ENCODE measurements around the gene LRCH4. TPM values are rescaled to one million over a fixed set of nuclear protein-coding genes. Genes with fewer than 3 reads are reported as not detected.

Gene LRCH4
- total RNA-seq, 4 donors from 2014 or later = 28.0 to 73.6 (median 51.3) TPM

DNA sequence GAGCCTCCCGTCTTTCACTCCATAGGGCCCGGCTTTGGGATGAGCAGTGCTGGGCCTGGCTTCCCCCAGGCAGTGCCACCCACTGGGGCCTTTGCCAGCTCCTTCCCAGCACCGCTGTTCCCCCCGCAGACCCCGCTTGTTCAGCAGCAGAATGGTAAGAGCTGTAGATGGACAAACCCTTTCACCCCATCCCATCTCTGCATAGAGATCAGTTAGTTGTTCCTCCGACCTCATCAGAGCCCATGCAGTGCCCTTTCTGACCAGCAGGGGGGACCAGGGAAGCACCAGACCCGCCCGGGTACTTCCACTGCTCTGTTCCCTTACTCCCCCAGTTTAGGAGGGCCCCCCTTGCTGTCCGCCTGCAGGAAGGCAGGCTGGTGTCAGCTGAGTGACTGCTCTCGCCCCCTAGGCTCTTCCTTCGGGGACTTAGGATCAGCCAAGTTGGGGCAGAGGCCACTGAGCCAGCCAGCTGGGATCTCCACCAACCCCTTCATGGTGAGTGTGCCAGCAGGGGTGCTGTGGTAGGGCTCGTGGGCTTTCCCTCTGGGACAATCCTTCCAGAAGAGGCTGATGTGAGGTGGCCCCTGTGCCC lies 22.0 kb downstream of the LRCH4 start:
- TF ChIP-seq, protein P1, sequence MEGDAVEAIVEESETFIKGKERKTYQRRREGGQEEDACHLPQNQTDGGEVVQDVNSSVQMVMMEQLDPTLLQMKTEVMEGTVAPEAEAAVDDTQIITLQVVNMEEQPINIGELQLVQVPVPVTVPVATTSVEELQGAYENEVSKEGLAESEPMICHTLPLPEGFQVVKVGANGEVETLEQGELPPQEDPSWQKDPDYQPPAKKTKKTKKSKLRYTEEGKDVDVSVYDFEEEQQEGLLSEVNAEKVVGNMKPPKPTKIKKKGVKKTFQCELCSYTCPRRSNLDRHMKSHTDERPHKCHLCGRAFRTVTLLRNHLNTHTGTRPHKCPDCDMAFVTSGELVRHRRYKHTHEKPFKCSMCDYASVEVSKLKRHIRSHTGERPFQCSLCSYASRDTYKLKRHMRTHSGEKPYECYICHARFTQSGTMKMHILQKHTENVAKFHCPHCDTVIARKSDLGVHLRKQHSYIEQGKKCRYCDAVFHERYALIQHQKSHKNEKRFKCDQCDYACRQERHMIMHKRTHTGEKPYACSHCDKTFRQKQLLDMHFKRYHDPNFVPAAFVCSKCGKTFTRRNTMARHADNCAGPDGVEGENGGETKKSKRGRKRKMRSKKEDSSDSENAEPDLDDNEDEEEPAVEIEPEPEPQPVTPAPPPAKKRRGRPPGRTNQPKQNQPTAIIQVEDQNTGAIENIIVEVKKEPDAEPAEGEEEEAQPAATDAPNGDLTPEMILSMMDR (IDR thresholded peaks at IDR 0.05; ENCODE audit: low read depth) = no peak

GRCh38 chr7:100563100-100563564 lies 22.8 kb downstream of the LRCH4 start:
- TF ChIP-seq, protein P1 (IDR thresholded peaks at IDR 0.05; ENCODE audit: low read depth) = no peak

GRCh38 chr7:100562195-100563099 lies 23.5 kb downstream of the LRCH4 start:
- TF ChIP-seq, protein P1 (IDR thresholded peaks at IDR 0.05; ENCODE audit: low read depth) = no peak

DNA sequence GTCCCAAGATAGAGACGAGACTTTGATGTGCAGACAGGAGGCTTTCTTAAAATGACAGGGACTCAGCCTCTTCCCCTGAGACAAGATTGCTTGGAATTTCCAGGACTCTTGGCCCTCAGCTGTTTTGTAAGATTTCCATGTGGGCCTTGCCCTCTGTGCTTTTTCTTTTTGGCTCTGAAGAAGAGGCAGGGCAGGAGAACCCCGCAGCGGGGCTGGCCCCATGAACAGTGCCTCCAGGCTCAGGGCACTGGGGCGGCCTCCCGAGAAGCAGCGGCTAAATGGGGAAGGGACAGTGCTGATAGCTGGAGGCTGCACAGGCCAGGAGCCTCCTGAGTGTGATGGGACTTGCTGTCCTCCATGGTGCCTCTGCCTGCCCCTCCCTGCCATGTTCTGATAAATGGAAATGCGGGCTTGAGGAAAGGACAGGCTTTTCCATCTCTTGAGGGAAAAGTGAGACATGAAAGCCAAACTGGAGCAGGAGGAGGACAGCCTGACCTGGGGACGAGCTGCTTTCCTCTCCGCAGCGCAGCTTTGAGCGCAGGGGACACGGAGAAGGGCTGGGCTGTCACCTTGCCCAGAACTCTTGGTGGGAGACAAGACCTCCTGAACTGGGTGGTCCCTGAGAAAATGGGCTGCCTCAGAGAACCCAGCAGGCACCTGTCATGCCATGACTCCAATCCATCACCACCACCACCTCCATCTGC lies 24.3 kb downstream of the LRCH4 start:
- TF ChIP-seq, protein P1 (IDR thresholded peaks at IDR 0.05; ENCODE audit: low read depth) = no peak

GRCh38 chr7:100559127-100559526 lies 26.8 kb downstream of the LRCH4 start:
- TF ChIP-seq, protein P1 (IDR thresholded peaks at IDR 0.05; ENCODE audit: low read depth) = no peak

- TF ChIP-seq, protein P1 (IDR thresholded peaks at IDR 0.05; ENCODE audit: low read depth) = no peak
Measured at GRCh38 chr7:100556541-100556940, 29.4 kb downstream of the LRCH4 start.

- TF ChIP-seq, protein P1 (IDR thresholded peaks at IDR 0.05; ENCODE audit: low read depth) = no peak
Measured at GRCh38 chr7:100555701-100556100, 30.2 kb downstream of the LRCH4 start.
